HepG2 (cell line): ENCODE results near the gene KATNBL1. TPM values are rescaled to one million over a fixed set of nuclear protein-coding genes. Genes with fewer than 3 reads are reported as not detected.

Experiments
- ATAC-seq: fragments of 200-7000 bp; cut with Tn5 transposase; 3 replicates; pipeline ENCODE4 v1.9.1; 2020; ENCODE audit warnings: mild to moderate bottlenecking, moderate library complexity
- BruUV-seq: library from RNA; stranded (reverse); fragments of 400-500 nt; replicated peaks from 2 replicates; lab custom pipeline; 2021; lab: Mats Ljungman, UMichigan
- CTCF ChIA-PET: fragments of 300-600 bp; formaldehyde crosslinking; extraction: SDS; loops from one replicate; lab custom pipeline; 2021; ENCODE audit warnings: low total read pairs, inconsistent platforms, low intra/inter-chr PET ratio; lab: Yijun Ruan, JAX
- POLR2A ChIA-PET: fragments of 350-600 bp; sonication (Branson Sonifier 250); formaldehyde crosslinking; loops from one replicate; lab custom pipeline; 2020; ENCODE audit warnings: antibody characterized with exemption, inconsistent platforms; lab: Yijun Ruan, JAX
- DNase-seq: peaks from one replicate; pipeline ENCODE4 v3.0.0-alpha.2; 2015; ENCODE audit warnings: low spot score
- FAIRE-seq: peaks from 3 replicates; lab custom pipeline; 2011; peaks lifted over from hg19 to GRCh38; lab: Jason Lieb, UNC
- H2AFZ ChIP-seq: one replicate; pipeline ENCODE4 v1.6.1; 2011; ENCODE audit warnings: low read length, inconsistent platforms
- H3K27ac ChIP-seq: fragments of 300-600 bp; 3 replicates; pipeline ENCODE4 v1.8.0; 2011; ENCODE audit warnings: mixed run types, mild to moderate bottlenecking, mixed read lengths, low read length, inconsistent platforms; ENCODE audit not compliant: insufficient read depth; ENCODE audit errors: extremely low read length
- H3K27me3 ChIP-seq, 2 experiments: fragments of 200-600 bp in 1 of 2; 2 replicates in 1 of 2; 3 replicates in 1 of 2; pipeline versions ENCODE4 v1.6.0 to v1.8.0; 2011; ENCODE audit warnings: low read length in 2 of 2, mild to moderate bottlenecking in 2 of 2, moderate library complexity in 2 of 2, inconsistent platforms in 1 of 2; ENCODE audit not compliant: insufficient read depth in 2 of 2, control insufficient read depth in 1 of 2
- H3K36me3 ChIP-seq, 2 experiments: fragments of 200-600 bp in 1 of 2; replicated peaks in 1 of 2; 2 replicates in 1 of 2; 3 replicates in 1 of 2; pipeline versions ENCODE4 v1.5.1 to v1.8.0; 2011; ENCODE audit warnings: low read length in 2 of 2, inconsistent platforms in 1 of 2; ENCODE audit not compliant: insufficient read depth in 2 of 2, control insufficient read depth in 1 of 2
- H3K4me1 ChIP-seq: 2 replicates; pipeline ENCODE4 v1.5.1; 2012; ENCODE audit warnings: low read length, inconsistent platforms; ENCODE audit not compliant: insufficient read depth
- H3K4me2 ChIP-seq: 2 replicates; pipeline ENCODE4 v1.6.0; 2011; ENCODE audit warnings: low read depth, low read length, inconsistent platforms
- H3K4me3 ChIP-seq, 3 experiments: fragments of 200-600 bp in 1 of 3; sonication (generic), shearing (Covaris generic) in 1 of 3; replicated peaks in 1 of 3; 2 replicates each; pipeline ENCODE4 v1.5.1; 2011 to 2016; ENCODE audit warnings: low read length in 3 of 3, inconsistent platforms in 2 of 3, low read depth in 2 of 3, mild to moderate bottlenecking in 2 of 3, control low read depth in 1 of 3, mixed read lengths in 1 of 3; ENCODE audit not compliant: insufficient read depth in 1 of 3
- H3K79me2 ChIP-seq: one replicate; pipeline ENCODE4 v1.6.1; 2011; ENCODE audit warnings: low read length, inconsistent platforms; ENCODE audit not compliant: insufficient read depth
- H3K9ac ChIP-seq: 2 replicates; pipeline ENCODE4 v1.6.0; 2011; ENCODE audit warnings: mild to moderate bottlenecking, low read depth, low read length, inconsistent platforms; ENCODE audit not compliant: insufficient read depth
- H3K9me3 ChIP-seq: 2 replicates; pipeline ENCODE4 v1.5.1; 2012; ENCODE audit warnings: mild to moderate bottlenecking, low read length
- H4K20me1 ChIP-seq: 2 replicates; pipeline ENCODE4 v1.6.0; 2011; ENCODE audit warnings: inconsistent platforms, mild to moderate bottlenecking, low read length, moderate library complexity; ENCODE audit not compliant: insufficient read depth
- CENPBD1 ChIP-seq: sonication (generic); formaldehyde crosslinking; IDR thresholded peaks from 2 replicates; pipeline ENCODE4 v1.8.0; 2022; ENCODE audit warnings: missing genetic modification reagents, low read depth, mild to moderate bottlenecking, borderline replicate concordance
- FOSL1 ChIP-seq: sonication (generic); formaldehyde crosslinking; IDR thresholded peaks from 2 replicates; pipeline ENCODE4 v1.9.0; 2021; ENCODE audit warnings: missing genetic modification reagents, borderline replicate concordance
- HDAC2 ChIP-seq: sonication (generic); formaldehyde crosslinking; IDR thresholded peaks from 2 replicates; pipeline ENCODE4 v1.4.0; 2020; ENCODE audit warnings: missing genetic modification reagents
- PBX2 ChIP-seq: IDR thresholded peaks from 2 replicates; pipeline ENCODE4 v1.6.1; 2016; ENCODE audit warnings: control low read depth
- PLRG1 ChIP-seq: fragments of 450-650 bp; conservative IDR thresholded peaks from 2 replicates; pipeline ENCODE4 v1.6.1; 2016
- RNF2 ChIP-seq: fragments of 450-650 bp; conservative IDR thresholded peaks from 2 replicates; pipeline ENCODE4 v1.6.1; 2016; ENCODE audit warnings: low read depth
- THYN1 ChIP-seq: sonication (generic); formaldehyde crosslinking; IDR thresholded peaks from 2 replicates; pipeline ENCODE4 v1.8.1; 2023; ENCODE audit warnings: low read depth, mild to moderate bottlenecking, moderate library complexity, missing genetic modification reagents, borderline replicate concordance
- ZNF205 ChIP-seq: IDR thresholded peaks from 2 replicates; pipeline ENCODE4 v1.6.1; 2018; ENCODE audit warnings: missing biosample characterization, missing genetic modification reagents
- ZNF232 ChIP-seq: sonication (generic); formaldehyde crosslinking; IDR thresholded peaks from 2 replicates; pipeline ENCODE4 v1.4.0; 2020; ENCODE audit warnings: missing genetic modification reagents, borderline replicate concordance
- ZNF333 ChIP-seq: sonication (generic); formaldehyde crosslinking; IDR thresholded peaks from 2 replicates; pipeline ENCODE4 v1.4.0; 2020; ENCODE audit warnings: mild to moderate bottlenecking, missing genetic modification reagents, borderline replicate concordance
- ZNF550 ChIP-seq: sonication (generic); formaldehyde crosslinking; IDR thresholded peaks from 2 replicates; pipeline ENCODE4 v1.4.0; 2020; ENCODE audit warnings: mild to moderate bottlenecking, missing genetic modification reagents, borderline replicate concordance
- ZNF790 ChIP-seq: sonication (generic); formaldehyde crosslinking; IDR thresholded peaks from 2 replicates; pipeline ENCODE4 v1.8.0; 2022; ENCODE audit warnings: missing genetic modification reagents, mild to moderate bottlenecking, borderline replicate concordance
- WGBS: methylation state at CpG from one replicate; pipeline ENCODE4 v1.1.6; 2017; ENCODE audit warnings: low lambda C conversion rate; 5-methylcytosine and 5-hydroxymethylcytosine counted together
- in situ Hi-C: cut with HindIII; loops from 2 replicates; pipeline ENCODE4 v1.10.0; 2017; ENCODE audit warnings: low pct_unique_long_range_greater_than_20kb; ENCODE audit not compliant: extremely low pct_ligation_motif_present
- intact Hi-C: fragments of 100-400 bp; cut with micrococcal nuclease; formaldehyde crosslinking; loops from one replicate; pipeline ENCODE4 v1.10.0; 2022; ENCODE audit not compliant: unreplicated experiment
- polyA plus RNA-seq, 8 experiments: library from polyadenylated mRNA; depleted of rRNA in 3 of 8; stranded (reverse) in 7 of 8; unstranded in 1 of 8; fragments of >200 nt; fragmentation: Illumina TruSeq in 4 of 8; extraction: Trizol in 4 of 8; gene quantifications; 2 replicates each; pipeline versions ENCODE4 v1.2.1 to v1.2.3, GENCODE V29; 2011 to 2016; ENCODE audit warnings: low read depth in 4 of 8, missing spikeins in 1 of 8, mixed read lengths in 1 of 8; ENCODE audit not compliant: insufficient read depth in 1 of 8
- total RNA-seq, 5 experiments: library from RNA; depleted of rRNA; stranded (reverse); fragments of >200 nt; fragmentation: Illumina TruSeq; extraction: Trizol; gene quantifications; 2 replicates each; pipeline ENCODE4 v1.2.3, GENCODE V29; 2016; ENCODE audit warnings: low read depth in 1 of 5
- TF ChIP-seq, protein P1 (sequence below): sonication (generic); formaldehyde crosslinking; conservative IDR thresholded peaks from 2 replicates; pipeline ENCODE4 v1.5.0; 2020; ENCODE audit warnings: missing genetic modification reagents
- TF ChIP-seq, protein P2 (sequence below): sonication (generic); formaldehyde crosslinking; IDR thresholded peaks from 2 replicates; pipeline ENCODE4 v1.5.0; 2020; ENCODE audit warnings: mild to moderate bottlenecking, missing genetic modification reagents, borderline replicate concordance
- TF ChIP-seq, protein P3 (sequence below): sonication (generic); formaldehyde crosslinking; IDR thresholded peaks from 2 replicates; pipeline ENCODE4 v1.5.0; 2020; ENCODE audit warnings: mild to moderate bottlenecking, missing genetic modification reagents

The KATNBL1 gene
- total and polyA plus RNA-seq, 2 of the 13 experiments (the other 11 are each of a cell fraction or from before 2014, with no cell fraction given), result 23.4 to 42.8 TPM

DNA sequence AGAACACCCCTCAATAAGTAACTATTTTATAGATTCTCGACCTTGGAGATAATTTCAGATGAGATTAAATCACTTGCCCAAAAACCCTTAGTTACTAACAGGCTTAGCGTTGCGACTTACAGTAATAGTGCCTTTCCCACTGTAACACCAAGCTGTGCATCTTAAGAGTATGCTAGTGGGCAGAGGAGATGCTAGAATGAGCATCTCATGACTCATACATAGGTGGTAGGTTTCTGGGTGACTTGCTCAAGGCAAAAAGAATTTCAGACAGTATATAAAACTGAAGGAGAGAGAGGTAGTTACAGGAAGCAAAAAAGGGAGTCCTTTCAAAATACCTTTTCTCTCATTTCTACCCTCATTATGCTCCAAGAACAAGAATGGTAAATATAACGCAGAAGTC, 3.9 kb downstream of the KATNBL1 start:
- no TSS peak for BruUV-seq
- ATAC-seq (no peak), FAIRE-seq (no peak), DNase-seq (no peak)
- WGBS, result 97% methylated on average over 4 of the region's 4 CpGs
- no peaks in the 10 kb centered on the region for H4K20me1 ChIP-seq
- H3K27ac ChIP-seq, result no peak overlapping the region
- H3K4me3 ChIP-seq, result no peak overlapping the region
- no peaks in the 10 kb centered on the region for H3K36me3 ChIP-seq
- POLR2A ChIA-PET, result no interaction called here
- no peaks in the 10 kb centered on the region for H3K27me3 ChIP-seq
- in situ Hi-C loops (no loop called here), intact Hi-C loops (no loop called here)
- TF ChIP-seq CENPBD1 (CRISPR knock-in tag) (no peak), ZNF333 (CRISPR knock-in tag) (no peak), ZNF232 (CRISPR knock-in tag) (no peak), RNF2 (no peak), ZNF550 (CRISPR knock-in tag) (no peak), PLRG1 (no peak), FOSL1 (CRISPR knock-in tag) (no peak), THYN1 (CRISPR knock-in tag) (no peak), PBX2 (no peak), ZNF205 (CRISPR knock-in tag) (no peak), HDAC2 (CRISPR knock-in tag) (no peak), ZNF790 (CRISPR knock-in tag) (no peak)
- TF ChIP-seq, protein P1, sequence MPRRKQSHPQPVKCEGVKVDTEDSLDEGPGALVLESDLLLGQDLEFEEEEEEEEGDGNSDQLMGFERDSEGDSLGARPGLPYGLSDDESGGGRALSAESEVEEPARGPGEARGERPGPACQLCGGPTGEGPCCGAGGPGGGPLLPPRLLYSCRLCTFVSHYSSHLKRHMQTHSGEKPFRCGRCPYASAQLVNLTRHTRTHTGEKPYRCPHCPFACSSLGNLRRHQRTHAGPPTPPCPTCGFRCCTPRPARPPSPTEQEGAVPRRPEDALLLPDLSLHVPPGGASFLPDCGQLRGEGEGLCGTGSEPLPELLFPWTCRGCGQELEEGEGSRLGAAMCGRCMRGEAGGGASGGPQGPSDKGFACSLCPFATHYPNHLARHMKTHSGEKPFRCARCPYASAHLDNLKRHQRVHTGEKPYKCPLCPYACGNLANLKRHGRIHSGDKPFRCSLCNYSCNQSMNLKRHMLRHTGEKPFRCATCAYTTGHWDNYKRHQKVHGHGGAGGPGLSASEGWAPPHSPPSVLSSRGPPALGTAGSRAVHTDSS (CRISPR knock-in tag), result no peak
- TF ChIP-seq, protein P2, sequence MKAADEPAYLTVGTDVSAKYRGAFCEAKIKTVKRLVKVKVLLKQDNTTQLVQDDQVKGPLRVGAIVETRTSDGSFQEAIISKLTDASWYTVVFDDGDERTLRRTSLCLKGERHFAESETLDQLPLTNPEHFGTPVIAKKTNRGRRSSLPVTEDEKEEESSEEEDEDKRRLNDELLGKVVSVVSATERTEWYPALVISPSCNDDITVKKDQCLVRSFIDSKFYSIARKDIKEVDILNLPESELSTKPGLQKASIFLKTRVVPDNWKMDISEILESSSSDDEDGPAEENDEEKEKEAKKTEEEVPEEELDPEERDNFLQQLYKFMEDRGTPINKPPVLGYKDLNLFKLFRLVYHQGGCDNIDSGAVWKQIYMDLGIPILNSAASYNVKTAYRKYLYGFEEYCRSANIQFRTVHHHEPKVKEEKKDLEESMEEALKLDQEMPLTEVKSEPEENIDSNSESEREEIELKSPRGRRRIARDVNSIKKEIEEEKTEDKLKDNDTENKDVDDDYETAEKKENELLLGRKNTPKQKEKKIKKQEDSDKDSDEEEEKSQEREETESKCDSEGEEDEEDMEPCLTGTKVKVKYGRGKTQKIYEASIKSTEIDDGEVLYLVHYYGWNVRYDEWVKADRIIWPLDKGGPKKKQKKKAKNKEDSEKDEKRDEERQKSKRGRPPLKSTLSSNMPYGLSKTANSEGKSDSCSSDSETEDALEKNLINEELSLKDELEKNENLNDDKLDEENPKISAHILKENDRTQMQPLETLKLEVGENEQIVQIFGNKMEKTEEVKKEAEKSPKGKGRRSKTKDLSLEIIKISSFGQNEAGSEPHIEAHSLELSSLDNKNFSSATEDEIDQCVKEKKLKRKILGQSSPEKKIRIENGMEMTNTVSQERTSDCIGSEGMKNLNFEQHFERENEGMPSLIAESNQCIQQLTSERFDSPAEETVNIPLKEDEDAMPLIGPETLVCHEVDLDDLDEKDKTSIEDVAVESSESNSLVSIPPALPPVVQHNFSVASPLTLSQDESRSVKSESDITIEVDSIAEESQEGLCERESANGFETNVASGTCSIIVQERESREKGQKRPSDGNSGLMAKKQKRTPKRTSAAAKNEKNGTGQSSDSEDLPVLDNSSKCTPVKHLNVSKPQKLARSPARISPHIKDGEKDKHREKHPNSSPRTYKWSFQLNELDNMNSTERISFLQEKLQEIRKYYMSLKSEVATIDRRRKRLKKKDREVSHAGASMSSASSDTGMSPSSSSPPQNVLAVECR (CRISPR knock-in tag), result no peak
- TF ChIP-seq, protein P3, sequence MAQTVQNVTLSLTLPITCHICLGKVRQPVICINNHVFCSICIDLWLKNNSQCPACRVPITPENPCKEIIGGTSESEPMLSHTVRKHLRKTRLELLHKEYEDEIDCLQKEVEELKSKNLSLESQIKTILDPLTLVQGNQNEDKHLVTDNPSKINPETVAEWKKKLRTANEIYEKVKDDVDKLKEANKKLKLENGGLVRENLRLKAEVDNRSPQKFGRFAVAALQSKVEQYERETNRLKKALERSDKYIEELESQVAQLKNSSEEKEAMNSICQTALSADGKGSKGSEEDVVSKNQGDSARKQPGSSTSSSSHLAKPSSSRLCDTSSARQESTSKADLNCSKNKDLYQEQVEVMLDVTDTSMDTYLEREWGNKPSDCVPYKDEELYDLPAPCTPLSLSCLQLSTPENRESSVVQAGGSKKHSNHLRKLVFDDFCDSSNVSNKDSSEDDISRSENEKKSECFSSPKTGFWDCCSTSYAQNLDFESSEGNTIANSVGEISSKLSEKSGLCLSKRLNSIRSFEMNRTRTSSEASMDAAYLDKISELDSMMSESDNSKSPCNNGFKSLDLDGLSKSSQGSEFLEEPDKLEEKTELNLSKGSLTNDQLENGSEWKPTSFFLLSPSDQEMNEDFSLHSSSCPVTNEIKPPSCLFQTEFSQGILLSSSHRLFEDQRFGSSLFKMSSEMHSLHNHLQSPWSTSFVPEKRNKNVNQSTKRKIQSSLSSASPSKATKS (CRISPR knock-in tag), result no peak
- no peak overlapping the region for H3K9ac ChIP-seq
- H2AFZ ChIP-seq, result no peak overlapping the region
- CTCF ChIA-PET, result no interaction called here
- peaks cover 45% of the 10 kb centered on the region for H3K79me2 ChIP-seq
- H3K4me2 ChIP-seq, result no peak overlapping the region
- H3K4me1 ChIP-seq, result peaks cover 23% of the 10 kb centered on the region
- H3K9me3 ChIP-seq, result no peaks in the 10 kb centered on the region
